GM23338 (cell line): Measurements from ENCODE around the gene GRIN3B.

Source experiments
- CREB1 ChIP-seq: fragments of 250-450 bp; sonication (Bioruptor Pico); IDR thresholded peaks from 2 replicates; pipeline ENCODE4 v1.5.0; 2020; ENCODE audit warnings: low read depth, mild to moderate bottlenecking, moderate library complexity
- EZH2 ChIP-seq: fragments of 200-600 bp; sonication (generic); IDR thresholded peaks from one replicate; pipeline ENCODE4 v1.8.0; 2017; ENCODE audit warnings: antibody characterized with exemption, mild to moderate bottlenecking, low read depth; ENCODE audit not compliant: unreplicated experiment
- EZH2phosphoT487 ChIP-seq: fragments of 200-600 bp; sonication (generic); IDR thresholded peaks from one replicate; pipeline ENCODE4 v1.8.1; 2018; ENCODE audit warnings: antibody characterized with exemption; ENCODE audit not compliant: unreplicated experiment
- JUNB ChIP-seq: IDR thresholded peaks from one replicate; pipeline ENCODE4 v1.6.1; 2016; ENCODE audit warnings: antibody characterized with exemption; ENCODE audit not compliant: unreplicated experiment
- NANOG ChIP-seq: IDR thresholded peaks from 2 replicates; pipeline ENCODE4 v1.6.1; 2016; ENCODE audit warnings: antibody characterized with exemption, borderline replicate concordance
- POLR2AphosphoS5 ChIP-seq: IDR thresholded peaks from 2 replicates; pipeline ENCODE4 v1.6.1; 2016; ENCODE audit warnings: antibody characterized with exemption, low read depth
- TF ChIP-seq, protein P1 (sequence below), 2 experiments: fragments of 200-600 bp in 1 of 2; sonication (generic) in 1 of 2; conservative IDR thresholded peaks; 2 replicates each; pipeline versions ENCODE4 v1.5.1 to v1.6.1; 2016 to 2017; ENCODE audit warnings: antibody characterized with exemption in 2 of 2, low read depth in 2 of 2, mild to moderate bottlenecking in 2 of 2, moderate library complexity in 1 of 2
- TF ChIP-seq, protein P2 (sequence below): IDR thresholded peaks from one replicate; pipeline ENCODE4 v1.6.1; 2018; ENCODE audit warnings: antibody characterized with exemption; ENCODE audit not compliant: unreplicated experiment

DNA sequence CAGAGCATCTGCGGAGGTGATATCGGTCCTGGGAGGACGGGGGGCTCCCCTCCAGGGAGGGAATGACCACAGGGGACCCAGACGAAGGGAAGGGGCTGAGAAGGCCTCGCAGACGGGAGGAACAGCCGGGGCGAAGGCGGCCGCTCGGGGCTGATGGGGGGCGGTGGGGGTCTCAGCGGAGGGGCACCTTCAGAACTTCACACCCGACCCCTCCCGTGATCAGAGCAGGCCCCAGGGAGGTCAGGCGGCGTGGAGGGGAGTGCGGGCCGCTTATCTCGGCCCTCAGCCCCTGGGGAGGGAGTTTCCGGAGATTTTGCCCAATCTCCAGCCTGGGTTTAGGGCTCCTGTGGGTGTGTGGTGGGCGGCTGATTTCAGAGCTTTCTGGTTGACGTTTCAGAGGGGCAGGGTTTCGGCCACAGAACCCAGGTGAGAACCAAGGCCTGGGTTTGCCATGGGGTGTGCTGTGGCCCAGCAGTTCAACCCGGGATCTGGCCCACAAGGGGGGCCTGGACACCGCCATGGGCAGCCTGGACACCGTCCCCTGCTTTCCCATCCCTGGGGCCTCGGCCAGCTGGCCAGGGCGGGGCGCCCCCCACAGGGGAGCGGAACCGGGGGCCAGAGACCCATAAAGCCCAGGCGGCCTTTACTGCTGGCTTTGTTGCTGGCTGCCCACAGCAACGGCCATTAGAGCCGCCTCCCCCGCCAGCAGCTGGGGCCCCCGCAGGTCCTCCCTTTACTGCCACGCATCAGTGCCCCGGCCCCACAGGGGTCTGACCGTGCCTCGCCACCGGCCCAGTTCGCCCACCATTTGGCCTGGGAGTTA lies 45.3 kb upstream of the GRIN3B start:
- TF ChIP-seq POLR2AphosphoS5 (no peak), EZH2phosphoT487 (no peak), EZH2 (no peak), NANOG (no peak), JUNB (no peak), CREB1 (CRISPR knock-in tag) (no peak)
- TF ChIP-seq, protein P1, sequence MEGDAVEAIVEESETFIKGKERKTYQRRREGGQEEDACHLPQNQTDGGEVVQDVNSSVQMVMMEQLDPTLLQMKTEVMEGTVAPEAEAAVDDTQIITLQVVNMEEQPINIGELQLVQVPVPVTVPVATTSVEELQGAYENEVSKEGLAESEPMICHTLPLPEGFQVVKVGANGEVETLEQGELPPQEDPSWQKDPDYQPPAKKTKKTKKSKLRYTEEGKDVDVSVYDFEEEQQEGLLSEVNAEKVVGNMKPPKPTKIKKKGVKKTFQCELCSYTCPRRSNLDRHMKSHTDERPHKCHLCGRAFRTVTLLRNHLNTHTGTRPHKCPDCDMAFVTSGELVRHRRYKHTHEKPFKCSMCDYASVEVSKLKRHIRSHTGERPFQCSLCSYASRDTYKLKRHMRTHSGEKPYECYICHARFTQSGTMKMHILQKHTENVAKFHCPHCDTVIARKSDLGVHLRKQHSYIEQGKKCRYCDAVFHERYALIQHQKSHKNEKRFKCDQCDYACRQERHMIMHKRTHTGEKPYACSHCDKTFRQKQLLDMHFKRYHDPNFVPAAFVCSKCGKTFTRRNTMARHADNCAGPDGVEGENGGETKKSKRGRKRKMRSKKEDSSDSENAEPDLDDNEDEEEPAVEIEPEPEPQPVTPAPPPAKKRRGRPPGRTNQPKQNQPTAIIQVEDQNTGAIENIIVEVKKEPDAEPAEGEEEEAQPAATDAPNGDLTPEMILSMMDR (conservative IDR thresholded peaks at IDR 0.05; ENCODE audit: low read depth in 2 of 2), result 0 out of 4 replicates have a peak, but pooled peaks of 1 of the 2 experiments have one; percentile 12
- TF ChIP-seq, protein P2, sequence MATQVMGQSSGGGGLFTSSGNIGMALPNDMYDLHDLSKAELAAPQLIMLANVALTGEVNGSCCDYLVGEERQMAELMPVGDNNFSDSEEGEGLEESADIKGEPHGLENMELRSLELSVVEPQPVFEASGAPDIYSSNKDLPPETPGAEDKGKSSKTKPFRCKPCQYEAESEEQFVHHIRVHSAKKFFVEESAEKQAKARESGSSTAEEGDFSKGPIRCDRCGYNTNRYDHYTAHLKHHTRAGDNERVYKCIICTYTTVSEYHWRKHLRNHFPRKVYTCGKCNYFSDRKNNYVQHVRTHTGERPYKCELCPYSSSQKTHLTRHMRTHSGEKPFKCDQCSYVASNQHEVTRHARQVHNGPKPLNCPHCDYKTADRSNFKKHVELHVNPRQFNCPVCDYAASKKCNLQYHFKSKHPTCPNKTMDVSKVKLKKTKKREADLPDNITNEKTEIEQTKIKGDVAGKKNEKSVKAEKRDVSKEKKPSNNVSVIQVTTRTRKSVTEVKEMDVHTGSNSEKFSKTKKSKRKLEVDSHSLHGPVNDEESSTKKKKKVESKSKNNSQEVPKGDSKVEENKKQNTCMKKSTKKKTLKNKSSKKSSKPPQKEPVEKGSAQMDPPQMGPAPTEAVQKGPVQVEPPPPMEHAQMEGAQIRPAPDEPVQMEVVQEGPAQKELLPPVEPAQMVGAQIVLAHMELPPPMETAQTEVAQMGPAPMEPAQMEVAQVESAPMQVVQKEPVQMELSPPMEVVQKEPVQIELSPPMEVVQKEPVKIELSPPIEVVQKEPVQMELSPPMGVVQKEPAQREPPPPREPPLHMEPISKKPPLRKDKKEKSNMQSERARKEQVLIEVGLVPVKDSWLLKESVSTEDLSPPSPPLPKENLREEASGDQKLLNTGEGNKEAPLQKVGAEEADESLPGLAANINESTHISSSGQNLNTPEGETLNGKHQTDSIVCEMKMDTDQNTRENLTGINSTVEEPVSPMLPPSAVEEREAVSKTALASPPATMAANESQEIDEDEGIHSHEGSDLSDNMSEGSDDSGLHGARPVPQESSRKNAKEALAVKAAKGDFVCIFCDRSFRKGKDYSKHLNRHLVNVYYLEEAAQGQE, result no peak
